HG03060 (cell line): ENCODE measurements around the gene CACTIN.
"Not testable (repeated sequence)": the region's sequence is repeated elsewhere in the genome, so short reads cannot be mapped to it uniquely, and the experiment has no call there.

ENCODE experiments used
- ATAC-seq: cut with Tn5 transposase; IDR thresholded peaks from one replicate; pipeline ENCODE4 v1.9.1; 2021; ENCODE audit warnings: low read depth, moderate number of reproducible peaks; ENCODE audit not compliant: unreplicated experiment

CACTIN gene

GRCh38 chr19:3632739-3633558 is 6.4 kb upstream of the CACTIN start:
- ATAC-seq = no peak

GRCh38 chr19:3632098-3632497 is 5.5 kb upstream of the CACTIN start:
- no peak for ATAC-seq

- ATAC-seq = no peak
These were observed 4.7 kb upstream of the CACTIN start for GRCh38 chr19:3631053-3631861.

- ATAC-seq = not testable (repeated sequence)
These were observed 2.2 kb upstream of the CACTIN start for GRCh38 chr19:3628766-3629165.

- ATAC-seq = no peak
These were observed 747 bp upstream of the CACTIN start for GRCh38 chr19:3627351-3627723.

GRCh38 chr19:3625996-3626472 is 556 bp downstream of the CACTIN start:
- ATAC-seq = no peak

- no peak for ATAC-seq
These were observed 2.9 kb downstream of the CACTIN start for GRCh38 chr19:3623716-3624115.

- ATAC-seq = no peak
These were observed 4.4 kb downstream of the CACTIN start for GRCh38 chr19:3622224-3622623.

- ATAC-seq = no peak
These were observed 4.9 kb downstream of the CACTIN start for GRCh38 chr19:3621689-3622088.

- ATAC-seq = no peak
These were observed 5.6 kb downstream of the CACTIN start for GRCh38 chr19:3620817-3621547.

GRCh38 chr19:3620145-3620816 is 6.3 kb downstream of the CACTIN start:
- ATAC-seq = no peak

GRCh38 chr19:3619631-3620012 is 7.0 kb downstream of the CACTIN start:
- ATAC-seq = no peak

- no peak for ATAC-seq
These were observed 7.6 kb downstream of the CACTIN start for GRCh38 chr19:3618811-3619630.

- ATAC-seq = no peak
These were observed 8.3 kb downstream of the CACTIN start for GRCh38 chr19:3618144-3618810.

- no peak for ATAC-seq
These were observed 9.1 kb downstream of the CACTIN start for GRCh38 chr19:3617463-3617862.

GRCh38 chr19:3615524-3616135 is 11.0 kb downstream of the CACTIN start:
- ATAC-seq = no peak

GRCh38 chr19:3614858-3615505 is 11.6 kb downstream of the CACTIN start:
- no peak for ATAC-seq
